Fibroblast of skin of abdomen (primary cell): ENCODE measurements around the gene TBX2.

Experiments
- DNase-seq: peaks from one replicate; pipeline ENCODE4 v3.0.0-alpha.2; 2013

The TBX2 gene

DNA sequence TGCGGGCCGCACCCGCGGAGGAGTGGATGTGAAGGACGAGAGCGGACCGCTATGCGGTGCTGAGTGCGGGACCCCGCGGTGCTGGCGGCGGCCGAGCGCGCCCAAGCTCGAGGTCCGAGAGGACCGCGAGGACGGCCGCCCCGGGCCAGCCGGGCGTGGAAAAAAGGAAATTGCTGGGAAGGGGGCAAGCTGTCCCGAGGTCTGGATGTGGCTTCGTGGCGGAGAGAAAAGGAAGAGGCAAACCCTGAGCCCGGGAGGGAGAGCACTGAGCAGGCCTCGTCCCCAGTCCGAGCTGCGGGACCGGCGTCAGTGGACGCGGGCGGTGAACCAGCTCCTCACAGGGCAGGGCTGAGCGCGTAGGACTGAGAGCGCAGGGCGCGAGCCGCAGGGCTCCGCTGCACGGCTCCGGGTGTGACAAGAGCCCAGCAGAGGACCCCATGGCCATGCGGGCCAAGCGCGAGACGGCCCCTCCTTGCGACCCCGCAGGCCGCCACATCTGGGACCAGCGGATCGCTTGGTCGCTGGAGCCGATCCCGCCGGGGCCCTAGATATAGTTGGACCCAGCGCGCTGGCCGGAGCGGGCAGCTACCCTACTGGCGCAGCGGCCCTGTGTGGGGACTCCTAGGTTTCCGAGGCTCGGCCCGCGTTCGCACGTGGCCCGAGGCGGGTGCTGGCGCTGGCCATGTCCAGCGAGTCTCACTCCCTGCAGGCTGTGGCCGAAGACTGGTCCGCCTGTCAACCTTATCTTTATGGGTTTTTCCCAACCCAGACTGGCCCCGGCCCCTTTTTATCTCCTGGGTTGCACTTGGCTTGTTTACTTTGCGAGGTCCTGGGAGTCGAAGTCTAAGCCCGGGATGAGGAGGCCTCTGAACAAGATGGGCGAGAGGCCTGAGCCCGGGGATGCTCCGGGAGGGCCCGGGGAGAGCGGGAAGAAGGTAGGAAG is 55.0 kb downstream of the TBX2 start:
- DNase-seq: no peak

DNA sequence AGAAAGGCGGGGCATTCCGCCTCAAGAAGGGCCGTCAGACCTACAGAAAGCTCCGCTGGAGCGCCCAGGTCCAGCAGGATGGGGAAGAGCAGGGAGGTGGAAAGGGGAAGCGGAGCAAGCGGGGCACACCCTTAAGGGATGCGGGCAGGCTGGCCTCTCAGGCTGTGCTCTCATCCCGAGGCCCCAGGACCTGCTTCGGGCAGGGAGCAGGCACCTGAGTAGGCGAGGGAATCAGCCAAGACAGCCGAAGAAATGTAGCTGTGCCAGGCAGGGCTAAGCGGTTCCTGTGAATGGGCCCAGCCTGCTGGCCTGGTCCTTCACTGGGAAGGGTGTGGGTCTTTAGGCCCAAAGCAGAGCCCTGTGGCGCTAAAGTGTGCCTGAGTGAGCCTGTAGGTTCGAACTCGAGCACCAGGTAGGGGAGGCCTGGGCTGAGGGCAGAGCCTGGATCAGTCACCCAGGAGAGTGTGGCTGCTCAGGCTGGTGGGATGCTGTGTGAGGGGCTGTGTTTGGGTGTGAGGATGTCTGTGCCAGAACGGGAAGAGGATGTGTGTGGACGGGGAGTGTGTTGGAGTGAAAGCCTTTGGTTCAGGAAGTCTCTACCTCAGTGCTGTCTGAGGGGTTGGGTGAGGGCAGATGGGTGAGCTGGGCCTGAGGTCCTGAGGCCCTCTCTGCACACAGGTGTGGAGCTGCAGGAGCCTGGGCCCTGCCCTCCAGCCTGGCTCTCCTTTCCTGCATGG is 55.8 kb downstream of the TBX2 start:
- no peak for DNase-seq

DNA sequence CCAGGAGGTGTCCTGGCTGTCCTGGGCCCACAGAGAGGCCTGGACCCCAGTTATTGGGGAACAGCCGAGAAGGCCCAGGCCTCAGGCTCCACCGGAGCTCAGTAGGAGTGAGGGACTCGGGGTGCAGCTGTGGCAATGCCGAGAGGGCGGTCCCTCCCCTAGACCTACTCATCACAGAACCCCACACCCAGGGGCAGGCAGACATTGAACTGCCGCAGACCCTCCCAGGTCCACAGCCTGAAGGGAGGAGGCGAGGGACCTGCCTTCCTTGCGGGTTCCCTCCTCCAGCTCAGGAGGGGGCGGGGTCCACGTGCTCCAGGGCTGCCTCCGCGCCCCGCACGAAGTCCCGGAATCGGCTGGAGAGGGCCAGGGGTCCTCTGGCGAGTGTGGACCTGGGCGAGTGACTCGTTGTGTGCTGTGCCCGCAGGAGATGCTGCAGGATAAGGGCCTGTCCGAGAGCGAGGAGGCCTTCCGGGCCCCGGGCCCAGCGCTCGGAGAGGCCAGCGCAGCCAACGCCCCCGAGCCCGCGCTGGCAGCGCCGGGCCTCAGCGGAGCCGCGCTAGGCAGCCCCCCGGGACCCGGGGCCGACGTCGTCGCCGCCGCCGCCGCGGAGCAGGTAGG is 56.5 kb downstream of the TBX2 start:
- no peak for DNase-seq

DNA sequence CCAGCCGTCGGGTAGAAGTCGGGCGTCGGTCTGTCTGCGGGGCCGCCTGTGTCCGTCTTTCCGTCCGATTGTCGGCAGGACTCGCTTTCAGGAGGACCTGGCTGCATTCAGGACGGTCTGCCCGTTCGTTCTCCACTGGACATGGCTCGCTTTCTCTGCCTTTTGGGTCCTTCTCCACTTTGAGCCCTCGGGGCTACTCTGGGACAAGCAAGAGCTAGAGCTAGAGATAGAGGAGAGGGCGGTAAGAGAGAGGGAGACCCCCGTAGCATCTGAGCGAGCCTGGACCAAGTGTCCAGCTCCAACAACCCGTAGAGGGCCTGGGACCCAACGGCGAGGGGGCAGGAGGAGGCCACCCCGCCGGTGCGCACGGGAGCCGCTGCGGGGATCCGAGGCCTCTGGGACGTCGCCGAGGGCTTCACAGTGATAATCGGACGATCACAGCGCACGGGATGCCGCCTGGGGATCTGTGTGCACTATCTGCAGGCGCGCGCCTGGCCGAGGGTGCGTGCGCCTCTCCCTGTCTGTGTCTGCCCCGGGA is 57.1 kb downstream of the TBX2 start:
- no peak for DNase-seq

DNA sequence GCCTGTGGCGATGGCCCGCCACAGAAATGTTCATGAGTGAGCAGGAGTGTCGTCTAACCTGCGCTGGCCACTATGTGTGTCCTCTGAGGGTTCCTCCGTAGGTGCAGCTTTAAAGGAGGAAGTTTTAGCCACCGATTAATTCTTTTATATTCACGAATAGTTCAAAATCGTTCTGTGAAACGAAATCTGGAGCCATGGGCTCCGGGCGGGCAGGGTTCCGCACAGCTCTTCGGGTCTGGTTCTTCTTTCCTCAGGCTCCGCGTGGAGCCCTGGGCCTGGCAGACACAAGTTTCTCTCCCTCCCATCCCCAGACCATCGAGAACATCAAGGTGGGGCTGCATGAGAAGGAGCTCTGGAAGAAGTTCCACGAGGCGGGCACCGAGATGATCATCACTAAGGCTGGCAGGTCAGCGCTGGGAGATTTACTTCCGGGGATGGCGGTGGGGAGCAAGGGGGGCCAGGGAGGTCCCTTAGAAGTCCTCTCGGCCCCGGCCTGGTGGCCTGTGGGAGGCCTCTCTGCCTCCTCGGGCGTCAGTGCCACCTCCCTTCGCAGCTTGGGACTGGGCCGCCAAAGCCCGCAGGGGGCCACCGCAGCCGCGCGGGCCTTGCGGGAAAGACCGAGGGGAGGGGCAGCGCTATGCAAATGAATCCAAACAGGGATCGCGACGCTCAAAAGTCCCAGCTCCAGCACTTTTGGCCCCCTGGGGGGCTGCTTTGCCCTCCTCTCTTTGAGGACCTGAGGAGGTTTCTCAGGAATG is 57.8 kb downstream of the TBX2 start:
- no peak for DNase-seq

DNA sequence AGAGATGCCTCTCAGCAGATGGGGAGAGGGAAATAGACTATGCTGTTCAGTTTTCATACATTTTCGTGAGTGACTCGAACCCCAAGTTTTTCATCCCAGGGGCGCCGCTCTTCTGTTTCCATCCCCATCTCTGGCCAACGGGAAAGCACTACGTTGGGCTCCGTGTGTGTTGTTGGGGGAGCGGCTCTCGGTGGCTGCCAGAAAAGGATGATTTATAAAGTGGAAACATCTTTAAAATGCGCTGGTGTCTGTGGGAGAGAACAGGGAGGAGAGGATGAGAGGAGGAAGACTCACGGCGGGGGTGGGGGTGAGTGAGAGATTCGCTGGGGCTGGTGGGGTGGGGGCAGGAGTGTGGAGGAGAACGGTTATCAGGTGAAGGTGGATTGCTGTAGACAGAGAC is 58.4 kb downstream of the TBX2 start:
- no peak for DNase-seq

DNA sequence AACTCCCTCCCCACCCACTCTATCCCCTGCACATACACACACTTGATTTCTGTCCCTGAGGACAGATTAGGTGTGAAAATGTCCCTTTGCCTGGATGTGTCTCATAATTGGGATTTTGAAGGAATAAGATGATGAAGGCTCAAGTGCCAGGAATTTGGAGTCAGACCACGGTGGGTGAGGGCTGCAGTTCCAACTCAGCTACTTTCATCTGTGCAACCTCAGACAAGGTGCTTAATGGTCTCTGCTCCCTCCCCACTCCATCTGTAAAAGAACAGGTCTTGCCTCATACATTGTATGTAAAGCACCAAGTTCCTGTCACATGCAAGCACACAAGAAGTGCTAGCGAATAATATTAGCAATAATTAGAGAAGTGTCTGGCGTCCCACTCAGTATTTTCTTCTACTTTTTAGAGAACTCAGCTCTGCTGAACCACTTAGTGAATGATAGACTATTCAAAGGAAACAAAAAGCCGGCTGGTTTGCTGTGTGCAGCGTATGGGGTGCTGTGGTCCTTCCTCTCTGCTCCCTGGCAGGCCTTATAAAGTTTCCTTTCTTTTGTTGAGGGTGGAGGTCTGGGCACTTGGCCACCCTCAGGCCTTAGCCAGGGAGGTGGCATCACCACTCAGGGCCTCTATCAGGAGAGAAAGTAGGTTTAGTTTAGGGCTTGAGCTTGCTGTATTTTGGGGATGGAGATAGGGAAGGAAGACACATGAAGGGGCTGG is 58.9 kb downstream of the TBX2 start:
- no peak for DNase-seq
